SK-N-MC (cell line): ENCODE results near the gene EFEMP2.

ENCODE experiments used
- EZH2 ChIP-seq: fragments of 200-600 bp; sonication (generic); IDR thresholded peaks from one replicate; pipeline ENCODE4 v1.6.1; 2017; ENCODE audit warnings: antibody characterized with exemption
- POLR2AphosphoS5 ChIP-seq: IDR thresholded peaks from 2 replicates; pipeline ENCODE4 v1.6.1; 2012; ENCODE audit warnings: mild to moderate bottlenecking, low read depth, low read length, borderline replicate concordance

DNA sequence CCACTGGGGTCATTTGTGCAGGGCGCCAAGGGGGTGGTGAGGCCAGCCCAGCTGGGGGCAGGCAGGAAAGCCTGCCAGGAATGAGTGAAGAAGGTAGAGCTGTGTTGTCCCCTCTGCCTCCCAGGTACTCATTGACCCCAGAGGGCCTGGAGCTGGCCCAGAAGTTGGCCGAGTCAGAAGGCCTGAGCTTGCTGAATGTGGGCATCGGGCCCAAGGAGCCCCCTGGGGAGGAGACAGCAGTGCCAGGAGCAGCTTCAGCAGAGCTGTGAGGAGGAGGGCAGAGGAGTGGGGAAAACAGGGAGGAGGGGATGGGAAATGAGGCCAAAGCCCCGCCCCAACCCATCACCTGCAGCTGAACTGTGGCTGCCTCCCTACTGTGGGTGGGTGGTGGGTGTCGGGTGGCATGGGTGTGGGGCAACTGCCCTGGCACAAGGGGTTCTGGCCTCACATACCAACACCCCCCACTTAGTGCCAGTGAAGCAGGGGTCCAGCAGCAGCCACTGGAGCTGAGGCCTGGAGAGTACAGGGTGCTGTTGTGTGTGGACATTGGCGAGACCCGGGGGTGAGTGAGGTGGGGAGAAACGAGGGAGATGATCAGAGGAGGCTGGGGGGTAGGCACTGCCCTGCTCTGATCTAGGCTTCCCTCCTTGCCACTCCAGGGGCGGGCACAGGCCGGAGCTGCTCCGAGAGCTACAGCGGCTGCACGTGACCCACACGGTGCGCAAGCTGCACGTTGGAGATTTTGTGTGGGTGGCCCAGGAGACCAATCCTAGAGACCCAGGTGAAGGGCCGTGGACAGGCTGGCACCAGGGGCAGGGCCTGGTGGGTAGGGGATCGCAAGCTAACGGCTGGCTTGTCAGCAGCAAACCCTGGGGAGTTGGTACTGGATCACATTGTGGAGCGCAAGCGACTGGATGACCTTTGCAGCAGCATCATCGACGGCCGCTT, 9.4 kb downstream of the EFEMP2 start:
- TF ChIP-seq POLR2AphosphoS5 = no peak
- TF ChIP-seq EZH2 = no peak
